Prostate gland (tissue), 2 donors: ENCODE measurements around the gene MNX1. TPM values are rescaled to one million over a fixed set of nuclear protein-coding genes. Genes with fewer than 3 reads are reported as not detected.

Experiments used
- DNase-seq: peaks from one replicate; pipeline ENCODE4 v3.0.0-alpha.2; 2019; ENCODE audit warnings: low spot score
- H3K27ac ChIP-seq, 2 donors: fragments of 200-600 bp; sonication (generic); 2 replicates each; pipeline ENCODE4 v1.5.1; 2017 to 2019
- H3K27me3 ChIP-seq: fragments of 200-600 bp; sonication (generic); replicated peaks from 2 replicates; pipeline ENCODE4 v1.5.1; 2019; ENCODE audit not compliant: insufficient read depth
- H3K36me3 ChIP-seq, 2 donors: fragments of 200-600 bp; sonication (generic); 1 replicate in 1 of 2; 2 replicates in 1 of 2; pipeline versions ENCODE4 v1.5.1 to v1.8.1; 2017 to 2019
- H3K4me1 ChIP-seq: fragments of 200-600 bp; sonication (generic); replicated peaks from 2 replicates; pipeline ENCODE4 v1.5.1; 2019
- H3K4me3 ChIP-seq, 2 donors: fragments of 200-600 bp; sonication (generic); 2 replicates each; pipeline ENCODE4 v1.5.1; 2017 to 2019
- H3K9me3 ChIP-seq: fragments of 200-600 bp; sonication (generic); 2 replicates; pipeline ENCODE4 v1.5.1; 2017
- CTCF ChIP-seq, 4 experiments: fragments of 200-600 bp in 2 of 4; fragments of 450-650 bp in 2 of 4; sonication (generic) in 2 of 4; IDR thresholded peaks; 1 replicate in 3 of 4; 2 replicates in 1 of 4; pipeline ENCODE4 v1.5.1; 2016 to 2019; ENCODE audit warnings: antibody characterized with exemption in 4 of 4, mild to moderate bottlenecking in 2 of 4, moderate library complexity in 2 of 4
- POLR2A ChIP-seq: fragments of 450-650 bp; IDR thresholded peaks from one replicate; pipeline ENCODE4 v1.6.1; 2016; ENCODE audit warnings: antibody characterized with exemption, mild to moderate bottlenecking
- POLR2AphosphoS5 ChIP-seq: sonication (generic); formaldehyde crosslinking; IDR thresholded peaks from one replicate; pipeline ENCODE4 v1.6.1; 2017; ENCODE audit warnings: antibody characterized with exemption
- WGBS: methylation state at CpG from one replicate; pipeline ENCODE4 v1.1.5; 2018; 5-methylcytosine and 5-hydroxymethylcytosine counted together
- intact Hi-C: fragments of 100-400 bp; cut with DNase I; formaldehyde crosslinking; loops from one replicate; pipeline ENCODE4 v1.14.2; 2022
- total RNA-seq, 2 donors: library from RNA; depleted of rRNA; stranded (reverse); fragments of >200 nt; gene quantifications; one replicate each; pipeline ENCODE4 v1.1.0, GENCODE V29; 2016

Gene MNX1
- total RNA-seq, 2 donors from 2014 or later = 2.2 to 2.9 TPM

GRCh38 chr7:156988343-156989185, 21.9 kb downstream of the MNX1 start:
- intact Hi-C loops = no loop called here
- WGBS = 70% methylated on average over 22 of the region's 27 CpGs
- TF ChIP-seq CTCF (IDR thresholded peaks at IDR 0.05) = no peak
- no peak for TF ChIP-seq POLR2A
- TF ChIP-seq POLR2AphosphoS5 = no peak

GRCh38 chr7:156986378-156986777, 24.1 kb downstream of the MNX1 start:
- WGBS = 95% methylated on average over 8 of the region's 8 CpGs
- intact Hi-C loops = no loop called here
- Histone ChIP-seq H3K4me3 (no peak overlapping the region), H3K27me3 (no peaks in the 10 kb centered on the region), H3K27ac (no peak overlapping the region), H3K36me3 (no peaks in the 10 kb centered on the region), H3K9me3 (no peaks in the 10 kb centered on the region), H3K4me1 (no peaks in the 10 kb centered on the region)
- TF ChIP-seq POLR2AphosphoS5 (no peak), CTCF (IDR thresholded peaks at IDR 0.05) (no peak), POLR2A (no peak)
- no peak for DNase-seq

More at GRCh38 chr7:156988343-156989185, 21.9 kb downstream of the MNX1 start:
- Histone ChIP-seq H3K4me1 (no peaks in the 10 kb centered on the region), H3K27me3 (peaks cover 7% of the 10 kb centered on the region), H3K4me3 (no peak overlapping the region), H3K27ac (no peak overlapping the region), H3K36me3 (no peaks in the 10 kb centered on the region), H3K9me3 (no peaks in the 10 kb centered on the region)
- DNase-seq = no peak

GRCh38 chr7:156985101-156985992, 25.1 kb downstream of the MNX1 start:
- H3K4me1 ChIP-seq = no peaks in the 10 kb centered on the region
- no peak overlapping the region for H3K4me3 ChIP-seq
- WGBS = 88% methylated on average over 29 of the region's 29 CpGs
- no peaks in the 10 kb centered on the region for H3K36me3 ChIP-seq
- H3K9me3 ChIP-seq = no peaks in the 10 kb centered on the region
- H3K27me3 ChIP-seq = no peaks in the 10 kb centered on the region
- intact Hi-C loops = no loop called here
- H3K27ac ChIP-seq = no peak overlapping the region
- TF ChIP-seq POLR2AphosphoS5 (no peak), CTCF (IDR thresholded peaks at IDR 0.05) (no peak), POLR2A (no peak)
- no peak for DNase-seq

- Histone ChIP-seq H3K27me3 (no peaks in the 10 kb centered on the region), H3K36me3 (no peaks in the 10 kb centered on the region), H3K27ac (no peak overlapping the region), H3K4me3 (no peak overlapping the region), H3K9me3 (no peaks in the 10 kb centered on the region), H3K4me1 (no peaks in the 10 kb centered on the region)
- intact Hi-C loops = no loop called here
- DNase-seq = no peak
- TF ChIP-seq CTCF (IDR thresholded peaks at IDR 0.05) (no peak), POLR2AphosphoS5 (peak; percentile 27), POLR2A (no peak)
- WGBS = 31% methylated on average over 14 of the region's 14 CpGs
Observed at GRCh38 chr7:156984174-156984891, 26.1 kb downstream of the MNX1 start.
